ENCODE measurements around the gene GGCX. TPM values are rescaled to one million over a fixed set of nuclear protein-coding genes. Genes with fewer than 3 reads are reported as not detected.
A peak's percentile ranks its signal among the peaks of the same experiment; 100 is the strongest.

The GGCX gene
- total and polyA plus RNA-seq, 9 of the 15 experiments (the other 6 are each of a cell fraction or from before 2014, with no cell fraction given): 14.4 to 47.1 (median 28.1) TPM

- peak; percentile 99; the same call in 1 of the 2 replicates for TF ChIP-seq KAT7 (CRISPR knock-in tag; IDR thresholded peaks at IDR 0.05; ENCODE audit: borderline replicate concordance)
- TF ChIP-seq, protein P1, sequence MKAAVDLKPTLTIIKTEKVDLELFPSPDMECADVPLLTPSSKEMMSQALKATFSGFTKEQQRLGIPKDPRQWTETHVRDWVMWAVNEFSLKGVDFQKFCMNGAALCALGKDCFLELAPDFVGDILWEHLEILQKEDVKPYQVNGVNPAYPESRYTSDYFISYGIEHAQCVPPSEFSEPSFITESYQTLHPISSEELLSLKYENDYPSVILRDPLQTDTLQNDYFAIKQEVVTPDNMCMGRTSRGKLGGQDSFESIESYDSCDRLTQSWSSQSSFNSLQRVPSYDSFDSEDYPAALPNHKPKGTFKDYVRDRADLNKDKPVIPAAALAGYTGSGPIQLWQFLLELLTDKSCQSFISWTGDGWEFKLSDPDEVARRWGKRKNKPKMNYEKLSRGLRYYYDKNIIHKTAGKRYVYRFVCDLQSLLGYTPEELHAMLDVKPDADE (conservative IDR thresholded peaks at IDR 0.05; ENCODE audit: control insufficient read depth, low read depth, low read length): peak; percentile 87
- no peak for TF ChIP-seq ZNF263 (CRISPR knock-in tag; IDR thresholded peaks at IDR 0.05; ENCODE audit: borderline replicate concordance)
- TF ChIP-seq, protein P2, sequence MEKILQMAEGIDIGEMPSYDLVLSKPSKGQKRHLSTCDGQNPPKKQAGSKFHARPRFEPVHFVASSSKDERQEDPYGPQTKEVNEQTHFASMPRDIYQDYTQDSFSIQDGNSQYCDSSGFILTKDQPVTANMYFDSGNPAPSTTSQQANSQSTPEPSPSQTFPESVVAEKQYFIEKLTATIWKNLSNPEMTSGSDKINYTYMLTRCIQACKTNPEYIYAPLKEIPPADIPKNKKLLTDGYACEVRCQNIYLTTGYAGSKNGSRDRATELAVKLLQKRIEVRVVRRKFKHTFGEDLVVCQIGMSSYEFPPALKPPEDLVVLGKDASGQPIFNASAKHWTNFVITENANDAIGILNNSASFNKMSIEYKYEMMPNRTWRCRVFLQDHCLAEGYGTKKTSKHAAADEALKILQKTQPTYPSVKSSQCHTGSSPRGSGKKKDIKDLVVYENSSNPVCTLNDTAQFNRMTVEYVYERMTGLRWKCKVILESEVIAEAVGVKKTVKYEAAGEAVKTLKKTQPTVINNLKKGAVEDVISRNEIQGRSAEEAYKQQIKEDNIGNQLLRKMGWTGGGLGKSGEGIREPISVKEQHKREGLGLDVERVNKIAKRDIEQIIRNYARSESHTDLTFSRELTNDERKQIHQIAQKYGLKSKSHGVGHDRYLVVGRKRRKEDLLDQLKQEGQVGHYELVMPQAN (IDR thresholded peaks at IDR 0.05; ENCODE audit: borderline replicate concordance): no peak
- TF ChIP-seq CUX1 (CRISPR knock-in tag; IDR thresholded peaks at IDR 0.05): no peak
- TF ChIP-seq PHB (CRISPR knock-in tag; IDR thresholded peaks at IDR 0.05): no peak; the same call in 1 of the 2 replicates
- peak; percentile 34; the same call in 1 of the 2 replicates for TF ChIP-seq ZNF134 (CRISPR knock-in tag; conservative IDR thresholded peaks at IDR 0.05)
- TF ChIP-seq, protein P3, sequence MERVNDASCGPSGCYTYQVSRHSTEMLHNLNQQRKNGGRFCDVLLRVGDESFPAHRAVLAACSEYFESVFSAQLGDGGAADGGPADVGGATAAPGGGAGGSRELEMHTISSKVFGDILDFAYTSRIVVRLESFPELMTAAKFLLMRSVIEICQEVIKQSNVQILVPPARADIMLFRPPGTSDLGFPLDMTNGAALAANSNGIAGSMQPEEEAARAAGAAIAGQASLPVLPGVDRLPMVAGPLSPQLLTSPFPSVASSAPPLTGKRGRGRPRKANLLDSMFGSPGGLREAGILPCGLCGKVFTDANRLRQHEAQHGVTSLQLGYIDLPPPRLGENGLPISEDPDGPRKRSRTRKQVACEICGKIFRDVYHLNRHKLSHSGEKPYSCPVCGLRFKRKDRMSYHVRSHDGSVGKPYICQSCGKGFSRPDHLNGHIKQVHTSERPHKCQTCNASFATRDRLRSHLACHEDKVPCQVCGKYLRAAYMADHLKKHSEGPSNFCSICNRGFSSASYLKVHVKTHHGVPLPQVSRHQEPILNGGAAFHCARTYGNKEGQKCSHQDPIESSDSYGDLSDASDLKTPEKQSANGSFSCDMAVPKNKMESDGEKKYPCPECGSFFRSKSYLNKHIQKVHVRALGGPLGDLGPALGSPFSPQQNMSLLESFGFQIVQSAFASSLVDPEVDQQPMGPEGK (CRISPR knock-in tag; IDR thresholded peaks at IDR 0.05; ENCODE audit: borderline replicate concordance): 0 out of 2 replicates have a peak, but pooled peaks have one; percentile 3
- TF ChIP-seq HDAC2 (IDR thresholded peaks at IDR 0.05): peak; percentile 82
- TF ChIP-seq RBM25 (IDR thresholded peaks at IDR 0.05; ENCODE audit: low read depth, low read length, severe bottlenecking): peak; percentile 56
- TF ChIP-seq ZNF23 (CRISPR knock-in tag; IDR thresholded peaks at IDR 0.05): no peak
- TF ChIP-seq DEAF1 (CRISPR knock-in tag; IDR thresholded peaks at IDR 0.05): 0 out of 2 replicates have a peak, but pooled peaks have one; percentile 26
- TF ChIP-seq IFI16 (CRISPR knock-in tag; IDR thresholded peaks at IDR 0.05): no peak
- peak; percentile 20 to 94; a peak in 3 of 4 replicates for TF ChIP-seq TBL1XR1 (IDR thresholded peaks at IDR 0.05; ENCODE audit: low read length in 2 of 2)
Measured at GRCh38 chr2:85538507-85539360, 22.6 kb downstream of the GGCX start, which contains the start of gene MAT2A (continued).

All from K562 (cell line).